GM19397 (cell line): ENCODE results near the gene PCSK7.

Experiments used
- ATAC-seq: cut with Tn5 transposase; IDR thresholded peaks from one replicate; pipeline ENCODE4 v1.9.1; 2021; ENCODE audit warnings: mild to moderate bottlenecking, moderate library complexity; ENCODE audit not compliant: unreplicated experiment

Gene PCSK7

GRCh38 chr11:117199916-117200812 is 31.7 kb downstream of the PCSK7 start:
- no peak for ATAC-seq

- no peak for ATAC-seq
These were observed 32.6 kb downstream of the PCSK7 start, which contains the start of gene TAGLN for GRCh38 chr11:117199053-117199915. TSS of gene TAGLN (plus strand) at chr11:117199370. CDS start at chr11:117203014, 3,644 bp downstream.

- ATAC-seq, result no peak
These were observed 33.3 kb downstream of the PCSK7 start for GRCh38 chr11:117198613-117199012.

- no peak for ATAC-seq
These were observed 34.1 kb downstream of the PCSK7 start for GRCh38 chr11:117197516-117198456.

GRCh38 chr11:117197006-117197405 is 34.9 kb downstream of the PCSK7 start:
- ATAC-seq, result no peak

GRCh38 chr11:117195761-117196160 is 36.1 kb downstream of the PCSK7 start:
- ATAC-seq, result no peak

- no peak for ATAC-seq
These were observed 36.6 kb downstream of the PCSK7 start for GRCh38 chr11:117195258-117195657.

- no peak for ATAC-seq
These were observed 37.6 kb downstream of the PCSK7 start for GRCh38 chr11:117194267-117194666.

GRCh38 chr11:117193130-117194020 is 38.5 kb downstream of the PCSK7 start:
- no peak for ATAC-seq

- ATAC-seq, result no peak
These were observed 39.4 kb downstream of the PCSK7 start for GRCh38 chr11:117192401-117192875.

GRCh38 chr11:117191680-117192400 is 40.0 kb downstream of the PCSK7 start:
- ATAC-seq, result no peak

GRCh38 chr11:117189941-117190544 is 41.8 kb downstream of the PCSK7 start:
- ATAC-seq, result no peak

- peak; percentile 68 for ATAC-seq
These were observed 42.5 kb downstream of the PCSK7 start for GRCh38 chr11:117189191-117189940.

- no peak for ATAC-seq
These were observed 43.2 kb downstream of the PCSK7 start for GRCh38 chr11:117188620-117189081.

GRCh38 chr11:117187799-117188481 is 43.9 kb downstream of the PCSK7 start:
- ATAC-seq, result no peak

GRCh38 chr11:117187428-117187798 is 44.5 kb downstream of the PCSK7 start:
- ATAC-seq, result no peak

GRCh38 chr11:117187007-117187406 is 44.9 kb downstream of the PCSK7 start:
- no peak for ATAC-seq
